Islet of Langerhans (tissue), 1 donor: Measurements from ENCODE around the gene LAYN.
A peak's percentile ranks its signal among the peaks of the same experiment; 100 is the strongest.

ENCODE experiments used
- FAIRE-seq: peaks from one replicate; lab custom pipeline; 2011; peaks lifted over from hg19 to GRCh38; lab: Jason Lieb, UNC

LAYN gene

DNA sequence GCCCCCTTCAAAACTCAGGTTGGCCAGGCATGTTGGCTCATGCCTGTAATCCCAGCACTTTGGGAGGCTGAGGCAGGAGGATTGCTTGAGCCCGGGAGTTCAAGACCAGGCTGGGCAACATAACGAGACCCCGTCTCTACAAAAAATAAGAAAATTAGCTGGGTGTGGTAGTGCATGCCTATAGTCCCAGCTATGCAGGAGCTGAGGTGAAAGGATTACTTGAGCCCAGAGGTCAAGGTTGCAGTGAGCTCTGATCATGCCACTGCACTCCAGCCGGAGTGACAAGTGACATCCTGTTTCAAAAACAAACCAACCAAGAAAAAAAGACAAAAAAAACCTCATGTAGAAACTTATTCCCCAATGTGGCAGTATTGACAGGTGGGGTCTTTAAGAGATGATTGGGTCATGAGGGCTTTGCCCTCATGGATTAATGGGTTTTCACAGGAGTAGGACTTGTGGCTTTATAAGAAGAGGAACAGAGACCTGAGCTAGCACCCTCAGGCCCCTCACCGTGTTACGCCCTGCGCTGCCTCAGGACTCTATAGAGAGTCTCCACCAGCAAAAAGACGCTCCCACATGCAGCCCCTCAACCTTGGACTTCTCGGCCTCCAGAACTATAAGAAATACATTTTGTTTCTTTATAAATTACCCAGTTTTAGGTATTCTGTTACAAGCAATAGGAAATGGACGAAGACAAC lies 22.3 kb downstream of the LAYN start:
- FAIRE-seq: no peak

DNA sequence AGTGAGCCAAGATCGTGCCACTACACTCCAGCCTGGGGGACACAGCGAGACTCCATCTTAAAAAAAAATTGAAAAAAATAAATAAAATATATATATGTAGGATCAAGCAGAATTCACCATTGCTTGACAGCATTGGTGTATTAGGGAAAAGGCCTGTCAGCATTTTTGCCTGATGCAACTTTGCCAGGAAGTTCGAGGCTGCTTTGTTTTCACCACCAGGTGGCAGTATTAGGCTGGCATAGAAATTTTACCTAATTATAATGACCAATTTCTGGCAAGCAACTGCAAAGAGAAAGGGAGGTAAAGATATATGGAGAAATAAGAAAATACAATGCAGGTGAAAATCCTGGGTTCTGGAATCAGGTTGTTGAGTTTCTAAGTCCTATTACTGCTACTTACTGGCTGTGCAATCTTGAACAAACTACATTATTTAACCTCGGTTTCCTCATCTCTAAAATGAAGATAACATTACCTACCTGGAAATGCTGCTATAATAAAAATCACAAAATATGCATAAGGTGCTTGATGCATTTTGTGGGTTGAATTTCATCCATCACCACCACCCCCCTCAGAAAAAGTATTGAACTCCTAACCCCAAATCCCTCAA lies 24.7 kb downstream of the LAYN start:
- peak; percentile 98 for FAIRE-seq

DNA sequence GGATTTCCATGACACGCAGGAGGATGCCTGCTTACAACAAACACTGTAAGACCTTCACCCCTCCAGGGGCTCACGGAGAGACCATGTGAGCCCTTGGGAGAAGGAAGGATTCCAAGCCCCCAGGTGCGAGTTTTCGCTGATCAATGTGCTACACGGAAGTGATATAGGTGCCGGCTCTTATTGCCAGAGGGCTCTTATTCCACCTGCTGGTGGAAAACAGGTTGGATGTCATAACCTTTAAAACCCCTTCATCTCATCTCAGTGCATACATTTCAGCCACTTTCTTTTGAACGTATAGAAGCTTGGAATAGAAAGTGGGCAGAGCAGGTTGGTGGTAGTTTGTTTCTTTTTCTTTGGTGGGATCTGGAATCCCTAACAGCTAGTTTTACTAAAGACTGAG lies 25.8 kb downstream of the LAYN start:
- no peak for FAIRE-seq

DNA sequence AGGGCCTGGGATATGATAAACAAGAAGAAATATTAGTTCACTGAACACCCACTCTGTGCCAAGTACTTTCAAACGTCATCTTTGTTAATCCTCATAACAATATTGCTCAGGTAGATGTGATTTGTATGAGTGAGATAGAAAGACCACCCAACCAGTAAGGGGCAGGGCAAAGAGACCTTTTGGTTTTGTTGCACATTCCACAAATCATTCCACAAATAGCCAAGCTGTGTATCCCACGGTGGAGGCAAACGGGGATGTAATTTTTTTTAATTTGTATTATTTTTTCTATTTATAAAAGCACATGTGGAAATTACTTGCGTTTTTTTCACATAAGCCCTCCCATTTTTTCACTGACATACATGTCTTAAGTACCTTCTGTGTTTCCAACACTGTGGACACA lies 29.0 kb downstream of the LAYN start:
- no peak for FAIRE-seq

DNA sequence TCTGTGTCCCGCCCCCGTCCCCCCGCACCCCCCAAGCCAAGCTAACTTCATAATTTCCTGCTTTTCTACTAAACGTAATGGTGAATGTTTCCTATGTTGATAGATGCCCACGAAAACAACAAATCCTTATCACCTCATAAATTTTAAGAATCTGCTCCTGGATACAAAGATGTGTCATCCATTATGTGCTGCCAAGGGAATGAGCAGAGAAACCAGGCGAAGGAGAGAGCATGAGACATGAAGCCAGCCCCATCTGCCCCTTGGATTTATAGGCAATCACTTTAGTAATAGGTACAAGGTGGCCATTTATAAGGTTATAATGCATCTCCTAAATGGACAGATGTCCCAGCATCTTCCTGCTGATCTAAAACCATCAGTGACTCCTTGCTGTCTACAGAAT lies 30.3 kb downstream of the LAYN start:
- no peak for FAIRE-seq

DNA sequence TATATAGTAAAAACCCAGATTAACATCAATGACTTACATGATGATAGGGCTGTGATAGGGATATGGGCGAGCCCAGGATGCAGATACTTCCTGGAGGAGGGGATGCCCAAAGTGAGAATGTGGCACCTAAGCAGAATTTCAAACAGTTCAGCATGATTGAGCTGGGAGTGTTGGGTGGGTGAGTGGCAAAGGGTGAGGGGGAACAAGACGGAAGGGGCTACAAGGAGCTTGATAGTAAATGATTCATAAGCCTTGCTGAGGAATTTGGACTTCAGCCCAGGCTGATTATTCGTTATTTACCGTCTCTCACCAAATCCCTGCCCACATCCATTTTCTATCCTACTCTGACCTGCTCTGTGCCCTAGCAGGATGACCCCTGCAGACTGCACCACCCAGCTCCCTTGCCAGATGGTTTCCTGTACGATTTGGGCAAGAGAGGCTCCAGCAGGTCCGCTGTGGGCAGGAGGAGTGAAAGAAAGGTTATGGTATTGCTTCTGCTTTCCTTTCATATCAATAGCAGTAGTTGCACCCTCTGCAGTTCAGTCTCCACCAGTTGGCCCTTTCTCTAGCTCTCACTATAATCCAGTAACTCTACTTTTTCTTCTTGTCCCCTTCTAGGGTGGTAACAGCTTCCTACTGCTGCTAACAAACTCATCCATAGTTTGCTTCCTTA lies 31.4 kb downstream of the LAYN start:
- FAIRE-seq: no peak

DNA sequence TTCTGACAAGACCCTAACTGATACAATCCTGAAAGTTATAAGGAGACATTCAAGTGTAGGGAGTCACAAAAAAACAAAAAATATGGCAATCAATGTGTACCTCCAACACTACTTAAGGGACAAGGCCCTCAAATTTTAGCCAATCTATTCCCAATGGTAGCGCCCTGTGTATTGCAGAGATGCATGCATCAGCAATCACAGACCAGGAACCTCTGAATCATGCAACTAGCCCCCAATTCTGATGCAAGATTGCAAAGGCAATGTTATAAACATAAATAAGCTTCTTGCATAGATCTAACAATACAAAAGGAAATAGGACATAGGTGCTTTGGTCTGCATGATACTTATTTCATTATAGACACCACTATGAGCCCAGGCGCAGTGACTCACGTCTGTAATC lies 32.1 kb downstream of the LAYN start:
- FAIRE-seq: no peak

DNA sequence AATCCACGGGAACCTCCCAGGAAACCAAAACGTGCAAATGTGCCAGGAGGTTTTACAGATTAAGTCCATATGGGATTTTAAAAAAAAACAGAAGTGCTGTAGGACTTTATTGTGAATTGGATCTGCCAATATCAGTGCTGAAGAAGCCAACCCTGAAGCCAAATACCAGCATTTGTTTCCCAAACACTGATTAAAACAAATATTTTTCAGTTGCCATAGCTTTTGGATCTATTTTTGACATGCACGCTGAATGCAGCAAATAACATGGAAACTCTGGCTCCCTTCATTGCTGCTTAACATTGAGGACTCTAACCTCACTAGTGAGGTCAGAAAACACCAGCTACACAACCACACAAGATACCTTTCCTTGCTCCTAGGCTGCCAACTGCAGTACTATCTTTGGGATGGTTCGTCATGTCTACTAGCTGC lies 33.3 kb downstream of the LAYN start:
- no peak for FAIRE-seq

DNA sequence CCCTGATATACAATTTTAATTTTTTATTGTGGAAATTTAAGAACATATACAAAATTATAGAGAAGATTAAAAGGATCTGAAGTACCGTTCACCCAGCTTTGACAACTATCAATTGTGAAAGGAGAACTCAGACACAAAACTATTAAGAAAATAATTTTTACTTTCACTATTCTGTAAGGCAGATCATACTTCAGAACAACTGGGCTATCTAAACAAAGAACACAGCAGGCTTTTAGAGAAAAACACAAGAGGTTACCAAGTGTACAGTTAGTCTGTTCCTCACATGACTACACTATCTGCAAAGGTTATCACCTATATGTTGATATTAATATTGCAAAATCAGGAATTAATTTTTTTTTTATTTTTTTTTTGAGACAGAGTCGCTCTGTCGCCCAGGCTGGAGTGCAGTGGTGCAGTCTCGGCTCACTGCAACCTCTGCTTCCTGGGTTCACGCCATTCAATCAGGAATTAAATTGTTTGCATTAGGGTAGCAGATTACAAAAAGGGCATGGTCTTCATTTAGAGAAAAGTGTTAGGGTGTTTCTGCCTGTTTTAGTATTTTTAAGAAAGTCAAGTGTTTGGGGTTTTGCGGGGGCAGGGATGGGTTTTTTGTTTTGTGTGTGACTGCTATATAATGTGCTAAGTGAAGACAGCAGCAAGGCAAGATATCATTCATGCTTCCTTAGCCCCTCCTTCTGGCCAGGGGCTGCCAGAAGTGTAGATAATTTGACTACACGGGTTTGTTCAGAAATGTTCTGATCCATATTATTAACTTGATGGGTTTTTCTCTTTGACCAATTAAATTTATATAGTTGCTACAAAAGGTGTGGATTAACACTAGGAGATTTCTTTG lies 34.1 kb downstream of the LAYN start:
- no peak for FAIRE-seq

DNA sequence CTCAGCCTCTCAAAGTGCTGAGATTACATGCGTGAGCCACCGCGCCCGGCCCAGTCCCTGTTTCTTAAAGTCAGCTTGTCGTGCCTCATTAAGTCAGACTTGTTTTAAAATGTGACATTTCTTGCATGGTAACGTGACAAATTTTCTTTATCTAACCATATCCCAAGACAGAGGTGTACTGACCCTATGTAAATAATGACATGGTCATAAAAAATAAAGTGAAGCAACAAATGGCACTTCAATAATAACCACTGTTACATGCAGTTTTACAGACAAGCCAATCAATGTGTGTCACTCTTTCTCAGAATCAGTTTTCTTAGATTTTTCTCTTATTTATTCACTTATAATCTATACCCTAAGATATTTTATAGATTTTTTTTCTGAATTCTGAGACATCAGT lies 35.2 kb downstream of the LAYN start:
- no peak for FAIRE-seq

DNA sequence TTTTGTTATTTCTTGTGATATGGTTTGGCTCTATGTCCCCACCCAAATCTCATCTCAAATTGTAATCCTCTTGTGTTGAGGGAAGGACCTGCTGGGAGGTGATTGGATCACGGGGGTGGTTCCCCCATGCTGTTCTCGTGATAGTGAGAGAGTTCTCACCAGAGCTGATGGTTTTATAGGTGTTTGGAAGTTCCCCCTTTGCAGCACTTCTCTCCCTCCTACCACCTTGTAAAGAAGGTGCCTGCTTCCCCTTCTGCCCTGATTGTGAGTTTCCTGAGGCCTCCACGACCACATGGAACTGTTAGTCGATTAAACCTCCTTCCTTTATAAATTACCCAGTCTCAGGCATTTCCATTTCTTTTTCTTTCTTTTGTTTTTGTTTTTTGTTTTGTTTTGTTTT lies 37.3 kb downstream of the LAYN start:
- no peak for FAIRE-seq

DNA sequence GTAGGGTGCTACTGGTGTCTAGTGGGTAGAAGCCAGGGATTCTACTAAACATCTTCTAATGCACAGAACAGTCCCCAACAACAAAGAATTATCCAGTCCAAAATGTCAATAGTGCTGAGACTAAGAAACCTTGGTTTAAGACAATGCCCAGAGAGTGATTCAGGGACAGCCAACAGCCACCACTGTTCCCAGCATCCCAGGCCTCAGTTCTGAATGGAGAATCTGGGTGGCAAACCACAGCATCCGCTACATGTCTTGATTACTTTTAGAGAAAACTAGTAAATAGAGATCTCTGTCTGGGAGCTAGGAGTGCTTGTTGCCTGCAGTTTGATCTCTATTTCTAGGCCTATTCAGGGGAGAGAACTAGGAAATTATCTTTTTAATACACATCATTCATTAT lies 40.8 kb downstream of the LAYN start:
- FAIRE-seq: no peak

DNA sequence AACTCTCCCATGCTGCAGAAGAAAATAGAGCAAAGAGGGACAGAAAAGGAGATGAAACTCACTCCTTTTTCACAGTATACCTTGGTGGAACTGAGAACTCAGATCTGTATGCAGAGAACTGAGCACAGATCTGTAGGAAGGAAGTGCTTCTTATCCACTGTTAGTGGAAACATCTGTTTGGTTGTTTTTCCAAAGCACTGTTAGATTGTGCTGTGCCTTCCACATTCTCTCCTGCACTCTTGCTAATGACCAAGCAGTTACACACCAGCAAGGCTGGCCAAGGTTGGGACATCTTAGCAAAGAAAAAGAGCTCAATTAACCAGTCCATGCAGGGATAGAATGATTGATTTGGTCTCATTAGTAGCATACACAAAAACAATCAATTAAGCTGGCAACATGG lies 41.6 kb downstream of the LAYN start:
- no peak for FAIRE-seq

DNA sequence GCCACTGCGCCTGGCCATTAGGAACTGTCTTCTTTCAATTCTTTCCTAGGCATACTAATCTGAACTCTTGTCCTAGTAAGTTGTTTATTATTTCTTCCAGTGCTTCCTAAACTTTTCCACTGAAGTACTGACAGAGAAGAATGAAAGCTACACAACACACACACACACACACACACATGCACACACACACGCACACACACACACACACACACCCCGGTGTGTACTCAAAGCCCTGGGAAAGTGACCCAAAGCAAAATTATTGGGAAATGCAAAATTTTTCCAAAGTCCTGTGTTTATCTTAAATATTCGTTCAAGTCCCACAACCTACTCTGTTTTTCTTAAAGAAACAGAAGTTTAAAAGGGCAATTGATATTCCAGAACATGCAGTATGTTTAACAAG lies 42.4 kb downstream of the LAYN start:
- FAIRE-seq: no peak

DNA sequence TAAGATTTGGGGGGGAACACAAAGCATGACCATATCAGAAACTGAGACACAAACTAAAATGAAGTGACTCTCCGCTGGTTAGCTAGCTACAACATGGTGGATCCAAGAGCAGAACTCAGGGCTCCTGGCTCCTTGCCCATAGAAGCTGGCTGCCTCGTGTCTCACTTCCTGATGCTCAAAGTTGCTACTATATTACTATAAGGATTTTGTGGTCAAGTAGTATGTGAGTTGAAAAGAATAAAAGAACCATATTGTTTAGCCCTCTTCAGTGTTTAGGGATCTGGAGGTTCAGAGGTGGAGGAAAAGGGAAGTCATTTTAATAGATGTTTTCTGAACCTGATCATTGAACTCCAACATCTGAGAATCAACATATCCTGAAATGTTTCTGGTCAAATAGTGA lies 44.9 kb downstream of the LAYN start:
- no peak for FAIRE-seq

DNA sequence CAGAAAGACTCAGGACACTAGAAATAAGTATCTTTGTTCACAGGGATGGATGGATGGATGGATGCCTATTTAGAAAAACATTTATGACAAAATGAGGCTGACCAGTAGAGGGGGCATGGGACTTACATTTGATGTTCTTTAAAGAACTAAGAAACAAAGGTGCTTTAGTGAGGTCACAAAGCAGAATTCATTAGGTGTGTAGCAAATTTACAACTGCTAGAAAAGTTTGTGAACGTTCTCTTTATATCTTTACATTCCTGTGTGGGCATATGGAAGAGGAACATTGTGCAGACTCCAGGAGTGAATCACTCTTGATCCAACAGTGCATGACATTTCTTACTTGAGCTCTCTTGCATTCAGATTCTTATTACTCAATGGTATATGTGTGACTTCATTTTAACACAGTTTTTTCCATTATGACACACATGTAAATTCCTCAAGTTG lies 45.9 kb downstream of the LAYN start:
- FAIRE-seq: peak; percentile 30

DNA sequence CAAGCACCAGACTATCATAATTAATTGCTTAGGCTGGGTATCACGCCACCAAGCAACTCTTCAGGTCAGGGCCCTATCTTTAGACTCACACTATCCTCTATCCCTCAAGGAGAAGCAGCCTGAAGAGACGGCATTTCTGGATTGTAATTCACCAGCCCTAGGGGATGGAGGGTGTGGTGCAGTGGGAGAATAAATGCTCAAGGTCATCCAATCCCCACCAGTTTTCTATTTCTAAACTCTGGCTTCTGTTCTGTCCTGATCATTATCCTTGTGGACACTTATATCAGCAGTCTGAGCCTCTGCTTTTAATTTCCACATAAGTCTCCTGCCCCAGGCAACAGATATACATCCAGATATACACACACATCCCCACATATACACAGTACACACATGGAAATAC lies 48.6 kb downstream of the LAYN start:
- no peak for FAIRE-seq

DNA sequence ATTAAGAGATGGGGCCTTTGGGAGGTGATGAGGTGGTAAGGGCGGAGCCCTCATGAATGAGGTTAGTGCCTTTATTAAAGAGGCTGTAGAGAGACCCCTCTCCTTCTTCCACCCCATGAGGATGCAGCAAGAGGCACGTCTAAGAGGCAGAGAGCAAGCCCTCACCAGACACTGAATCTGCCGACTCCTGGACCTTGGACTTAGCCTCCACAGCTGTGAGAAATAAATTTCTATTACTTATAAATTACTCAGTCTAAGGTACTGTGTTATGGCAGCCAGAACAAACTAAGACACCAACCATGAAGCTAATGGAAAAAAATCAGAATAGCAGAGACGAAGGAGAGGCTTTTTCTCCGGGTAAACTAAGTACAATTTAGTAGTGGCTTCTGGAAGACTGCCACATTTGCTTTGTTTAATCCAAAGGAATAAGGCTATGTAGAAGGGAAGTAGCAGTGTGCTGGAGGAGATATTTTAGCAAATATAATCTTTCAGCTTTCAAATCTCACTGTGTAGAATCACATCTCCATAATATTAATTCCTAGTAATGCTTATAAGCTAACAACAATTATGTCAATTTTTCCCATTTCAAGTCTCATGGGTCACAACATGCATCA lies 49.5 kb downstream of the LAYN start:
- no peak for FAIRE-seq

DNA sequence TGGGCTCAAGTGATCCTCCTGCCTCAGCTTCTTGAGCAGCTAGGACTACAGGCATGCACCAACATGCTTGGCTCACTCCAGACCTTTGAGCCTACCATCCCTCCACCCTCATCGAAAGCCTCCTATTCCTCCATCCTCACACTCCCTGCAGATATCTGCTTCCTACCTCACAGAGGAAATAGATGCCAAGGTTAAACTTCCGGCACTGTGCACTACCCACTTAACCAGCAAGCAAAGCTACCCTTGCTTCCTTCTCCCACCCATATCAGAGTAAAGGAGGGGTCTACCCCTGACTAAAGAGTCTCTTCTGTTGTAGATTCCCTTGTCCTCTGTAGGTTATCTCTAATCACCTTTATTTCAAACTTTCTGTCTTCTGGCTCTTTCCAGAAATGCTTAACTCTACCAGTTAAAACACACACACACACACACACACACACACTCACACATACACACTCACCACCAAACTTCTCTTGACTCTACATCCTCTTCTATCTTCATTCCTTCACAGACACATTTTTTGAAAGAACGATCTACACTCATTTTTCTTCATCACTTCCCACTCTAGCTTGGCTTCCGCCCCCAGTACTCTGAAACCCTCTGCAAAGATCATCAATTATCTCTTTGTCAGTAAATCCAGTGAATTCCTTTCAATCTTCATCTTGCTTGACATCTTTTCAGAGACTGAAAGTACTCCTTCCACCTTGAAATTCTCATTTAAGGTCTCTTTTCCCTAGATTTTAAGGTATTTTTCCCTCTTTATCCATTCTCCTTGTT lies 50.9 kb downstream of the LAYN start:
- no peak for FAIRE-seq

DNA sequence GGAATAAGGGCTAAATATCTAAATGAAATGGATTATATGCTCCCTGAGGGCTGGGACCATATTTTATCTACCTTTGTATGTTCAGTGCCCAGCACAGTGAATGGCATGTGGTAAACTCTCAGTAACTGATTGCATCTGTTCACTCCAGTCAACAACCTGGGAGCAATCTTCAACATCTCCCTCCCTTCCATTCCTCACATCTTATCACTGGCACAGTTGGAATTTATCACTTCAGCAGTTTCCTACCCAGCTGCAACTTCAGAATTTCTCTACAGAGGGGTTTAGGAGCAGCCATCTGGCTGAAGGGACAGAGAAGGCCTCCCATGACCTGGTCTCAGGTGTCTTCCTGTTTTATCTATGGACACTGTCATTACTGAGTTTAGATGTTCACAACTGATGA lies 52.0 kb downstream of the LAYN start:
- no peak for FAIRE-seq

DNA sequence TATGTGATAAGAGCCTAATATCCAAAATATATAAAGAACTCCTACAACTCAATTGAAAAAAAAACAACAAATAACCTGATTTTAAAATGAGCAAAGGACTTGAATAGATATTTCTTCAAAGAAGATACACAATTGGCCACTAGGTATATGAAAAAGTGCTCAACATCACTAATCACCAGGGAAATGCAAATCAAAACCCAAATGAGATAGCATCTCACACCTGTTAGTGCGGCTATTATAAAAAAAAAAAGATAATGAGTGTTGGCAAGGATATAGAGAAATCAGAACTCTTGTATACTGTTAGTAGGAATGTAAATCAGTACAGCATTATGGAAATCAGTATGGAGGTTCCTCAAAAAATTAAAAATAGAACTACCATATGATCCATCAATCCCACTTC lies 55.8 kb downstream of the LAYN start:
- no peak for FAIRE-seq

DNA sequence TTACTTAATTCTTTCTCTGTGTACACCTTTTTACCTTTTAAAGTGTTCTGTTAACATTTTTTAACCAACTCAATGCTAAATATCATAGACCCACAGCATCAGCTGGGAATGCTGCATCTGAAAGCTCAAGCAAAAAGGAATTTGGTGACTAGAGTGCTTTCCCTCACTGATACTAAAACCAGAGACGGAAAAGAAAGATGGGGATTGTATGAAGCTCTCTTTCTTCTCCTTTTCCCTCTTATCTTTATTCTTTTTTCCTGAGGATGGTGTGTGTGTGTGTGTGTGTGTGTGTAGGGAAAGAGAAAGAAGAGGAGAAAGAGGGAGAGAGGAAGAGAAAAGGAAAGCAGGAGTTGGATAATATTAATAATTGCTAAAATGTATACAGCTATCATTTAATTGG lies 57.6 kb downstream of the LAYN start:
- FAIRE-seq: no peak
